Measurements from ENCODE around the gene SARS1. TPM values are rescaled to one million over a fixed set of nuclear protein-coding genes. Genes with fewer than 3 reads are reported as not detected.

The SARS1 gene
- total RNA-seq, 1 donor from 2014 or later = 188 TPM

- ChIA-PET POLR2A (no interaction called here), CTCF (no interaction called here)
- no peak overlapping the region for H3K27ac Mint-ChIP-seq
- H3K27me3 Mint-ChIP-seq = peaks cover 10% of the 10 kb centered on the region
- H3K4me3 Mint-ChIP-seq = no peak overlapping the region
- H3K36me3 Mint-ChIP-seq (ENCODE audit: low read depth) = no peaks in the 10 kb centered on the region
- TF ChIP-seq CTCF (IDR thresholded peaks at IDR 0.05) = no peak
- intact Hi-C loops (cut with micrococcal nuclease) = no loop called here
- H3K4me1 Mint-ChIP-seq = no peaks in the 10 kb centered on the region
- no peak for ATAC-seq (ENCODE audit: low read depth)
- DNase-seq = no peak
- no peaks in the 10 kb centered on the region for H3K9me3 Mint-ChIP-seq
Measured at GRCh38 chr1:109184687-109185086, 29.0 kb upstream of the SARS1 start.

- Mint-ChIP-seq H3K27ac (no peak overlapping the region), H3K27me3 (peaks cover 10% of the 10 kb centered on the region), H3K36me3 (ENCODE audit: low read depth) (no peaks in the 10 kb centered on the region), H3K4me3 (no peak overlapping the region), H3K9me3 (no peaks in the 10 kb centered on the region), H3K4me1 (no peaks in the 10 kb centered on the region)
- ChIA-PET POLR2A (no interaction called here), CTCF (no interaction called here)
- intact Hi-C loops (cut with micrococcal nuclease) = no loop called here
- DNase-seq = no peak
- no peak for ATAC-seq (ENCODE audit: low read depth)
- TF ChIP-seq CTCF (IDR thresholded peaks at IDR 0.05) = no peak
Measured at GRCh38 chr1:109185357-109185756, 28.4 kb upstream of the SARS1 start.

- Mint-ChIP-seq H3K4me3 (no peak overlapping the region), H3K36me3 (ENCODE audit: low read depth) (no peaks in the 10 kb centered on the region), H3K27ac (no peak overlapping the region), H3K9me3 (no peaks in the 10 kb centered on the region), H3K27me3 (peaks cover 10% of the 10 kb centered on the region), H3K4me1 (no peaks in the 10 kb centered on the region)
- CTCF ChIA-PET = no interaction called here
- intact Hi-C loops (cut with micrococcal nuclease) = no loop called here
- no peak for DNase-seq
- no peak for TF ChIP-seq CTCF (IDR thresholded peaks at IDR 0.05)
- no peak for ATAC-seq (ENCODE audit: low read depth)
- POLR2A ChIA-PET = no interaction called here
Measured at GRCh38 chr1:109185990-109186732, 27.6 kb upstream of the SARS1 start.

- CTCF ChIA-PET = no interaction called here
- Mint-ChIP-seq H3K9me3 (no peaks in the 10 kb centered on the region), H3K4me1 (no peaks in the 10 kb centered on the region), H3K27ac (no peak overlapping the region), H3K27me3 (peaks cover 10% of the 10 kb centered on the region), H3K36me3 (ENCODE audit: low read depth) (no peaks in the 10 kb centered on the region), H3K4me3 (no peak overlapping the region)
- no peak for TF ChIP-seq CTCF (IDR thresholded peaks at IDR 0.05)
- intact Hi-C loops (cut with micrococcal nuclease) = no loop called here
- POLR2A ChIA-PET = no interaction called here
- DNase-seq (no peak), ATAC-seq (ENCODE audit: low read depth) (no peak)
Measured at GRCh38 chr1:109186733-109187086, 27.0 kb upstream of the SARS1 start.

GRCh38 chr1:109187127-109187526 is 26.6 kb upstream of the SARS1 start:
- ChIA-PET POLR2A (no interaction called here), CTCF (no interaction called here)
- no peak for ATAC-seq (ENCODE audit: low read depth)
- intact Hi-C loops (cut with micrococcal nuclease) = no loop called here
- Mint-ChIP-seq H3K36me3 (ENCODE audit: low read depth) (no peaks in the 10 kb centered on the region), H3K4me1 (no peaks in the 10 kb centered on the region), H3K27ac (no peak overlapping the region), H3K27me3 (peaks cover 10% of the 10 kb centered on the region), H3K4me3 (no peak overlapping the region), H3K9me3 (no peaks in the 10 kb centered on the region)
- no peak for TF ChIP-seq CTCF (IDR thresholded peaks at IDR 0.05)
- no peak for DNase-seq
